ENCODE measurements around the gene KTN1. TPM values are rescaled to one million over a fixed set of nuclear protein-coding genes. Genes with fewer than 3 reads are reported as not detected.

KTN1 gene
- total RNA-seq, 2 experiments from 2014 or later: 59.9 to 68.4 TPM

GRCh38 chr14:55626131-55626530 is 46.1 kb downstream of the KTN1 start:
- intact Hi-C loops (cut with DNase I, micrococcal nuclease): loop anchor here in 1 of 2 experiments (5.0 kb wide), 1 partner anchor 44 kb away; the partner anchor contains the start of gene KTN1
- TF ChIP-seq CTCF (IDR thresholded peaks at IDR 0.05): no peak

GRCh38 chr14:55628426-55628825 is 48.4 kb downstream of the KTN1 start:
- H3K27ac ChIP-seq (ENCODE audit: low read depth in 1 of 2, low read length in 2 of 2): no peak overlapping the region
- no peak for DNase-seq
- Mint-ChIP-seq H3K36me3 (ENCODE audit: low read depth) (peaks cover 90% of the 10 kb centered on the region), H3K27ac (no peak overlapping the region), H3K4me1 (ENCODE audit: low read depth) (peaks cover 11% of the 10 kb centered on the region), H3K27me3 (no peaks in the 10 kb centered on the region), H3K9me3 (no peaks in the 10 kb centered on the region), H3K4me3 (no peak overlapping the region)
- H3K4me1 ChIP-seq (ENCODE audit: insufficient read depth, low read length): no peaks in the 10 kb centered on the region
- TF ChIP-seq CTCF (IDR thresholded peaks at IDR 0.05): no peak
- ChIA-PET POLR2A (no interaction called here), CTCF (no interaction called here)
- peaks cover 56% of the 10 kb centered on the region for H3K36me3 ChIP-seq (ENCODE audit: insufficient read depth, low read length)
- no peak overlapping the region for H3K4me3 ChIP-seq (ENCODE audit: low read length)
- no peaks in the 10 kb centered on the region for H3K27me3 ChIP-seq (ENCODE audit: control insufficient read depth in 1 of 2, insufficient read depth in 2 of 2, low read length in 2 of 2)
- no peak for ATAC-seq (ENCODE audit: poor library complexity)
- no peaks in the 10 kb centered on the region for H3K9me3 ChIP-seq (ENCODE audit: control insufficient read depth in 1 of 2, insufficient read depth in 1 of 2, low read length in 2 of 2)
- intact Hi-C loops (cut with DNase I, micrococcal nuclease): loop anchor here in 1 of 2 experiments (5.0 kb wide), 1 partner anchor 46 kb away; the partner anchor contains the start of gene KTN1

More at GRCh38 chr14:55626131-55626530, 46.1 kb downstream of the KTN1 start:
- ATAC-seq (ENCODE audit: poor library complexity): no peak
- Histone ChIP-seq H3K27ac (ENCODE audit: low read depth in 1 of 2, low read length in 2 of 2) (no peak overlapping the region), H3K36me3 (ENCODE audit: insufficient read depth, low read length) (peaks cover 65% of the 10 kb centered on the region), H3K4me3 (ENCODE audit: low read length) (no peak overlapping the region), H3K4me1 (ENCODE audit: insufficient read depth, low read length) (no peaks in the 10 kb centered on the region), H3K27me3 (ENCODE audit: control insufficient read depth in 1 of 2, insufficient read depth in 2 of 2, low read length in 2 of 2) (no peaks in the 10 kb centered on the region), H3K9me3 (ENCODE audit: control insufficient read depth in 1 of 2, insufficient read depth in 1 of 2, low read length in 2 of 2) (no peaks in the 10 kb centered on the region)
- no peak overlapping the region for H3K27ac Mint-ChIP-seq
- peaks cover 11% of the 10 kb centered on the region for H3K4me1 Mint-ChIP-seq (ENCODE audit: low read depth)
- POLR2A ChIA-PET: no interaction called here
- no peaks in the 10 kb centered on the region for H3K27me3 Mint-ChIP-seq
- H3K4me3 Mint-ChIP-seq: no peak overlapping the region
- H3K36me3 Mint-ChIP-seq (ENCODE audit: low read depth): peaks cover 89% of the 10 kb centered on the region
- H3K9me3 Mint-ChIP-seq: no peaks in the 10 kb centered on the region
- CTCF ChIA-PET: no interaction called here
- DNase-seq: no peak

- Mint-ChIP-seq H3K9me3 (no peaks in the 10 kb centered on the region), H3K4me3 (no peak overlapping the region), H3K27ac (no peak overlapping the region), H3K36me3 (ENCODE audit: low read depth) (peaks cover 80% of the 10 kb centered on the region), H3K27me3 (no peaks in the 10 kb centered on the region), H3K4me1 (ENCODE audit: low read depth) (peaks cover 5% of the 10 kb centered on the region)
- Histone ChIP-seq H3K4me3 (ENCODE audit: low read length) (no peak overlapping the region), H3K27me3 (ENCODE audit: control insufficient read depth in 1 of 2, insufficient read depth in 2 of 2, low read length in 2 of 2) (no peaks in the 10 kb centered on the region), H3K9me3 (ENCODE audit: control insufficient read depth in 1 of 2, insufficient read depth in 1 of 2, low read length in 2 of 2) (no peaks in the 10 kb centered on the region), H3K36me3 (ENCODE audit: insufficient read depth, low read length) (peaks cover 79% of the 10 kb centered on the region), H3K4me1 (ENCODE audit: insufficient read depth, low read length) (no peaks in the 10 kb centered on the region), H3K27ac (ENCODE audit: low read depth in 1 of 2, low read length in 2 of 2) (no peak overlapping the region)
- TF ChIP-seq CTCF (IDR thresholded peaks at IDR 0.05): no peak
- DNase-seq (no peak), ATAC-seq (ENCODE audit: poor library complexity) (no peak)
- ChIA-PET CTCF (interaction anchor here (0.7 to 1.9 kb wide), 3 partner anchors 27 to 92 kb away, joined by 3 to 4 read pairs (median 4); no protein-coding TSS in a partner anchor), POLR2A (no interaction called here)
- intact Hi-C loops (cut with DNase I, micrococcal nuclease): no loop called here
Observed at GRCh38 chr14:55638665-55639064, 58.7 kb downstream of the KTN1 start.

All from CD4-positive, alpha-beta T cell (primary cell).